Lower leg skin (tissue), 3 donors: ENCODE data around the gene FEZF1.

Source experiments
- POLR2A ChIP-seq, 2 donors: fragments of 450-650 bp; IDR thresholded peaks; one replicate each; pipeline ENCODE4 v1.6.1; 2016 to 2017; ENCODE audit warnings: antibody characterized with exemption in 2 of 2, mild to moderate bottlenecking in 1 of 2, moderate library complexity in 1 of 2
- TF ChIP-seq, protein P1 (sequence below), 3 donors: fragments of 450-650 bp; IDR thresholded peaks; one replicate each; pipeline ENCODE4 v1.5.1; 2016; ENCODE audit warnings: antibody characterized with exemption in 3 of 3, mild to moderate bottlenecking in 3 of 3, moderate library complexity in 2 of 3

GRCh38 chr7:122290476-122290875 is 14.1 kb downstream of the FEZF1 start:
- TF ChIP-seq, protein P1, sequence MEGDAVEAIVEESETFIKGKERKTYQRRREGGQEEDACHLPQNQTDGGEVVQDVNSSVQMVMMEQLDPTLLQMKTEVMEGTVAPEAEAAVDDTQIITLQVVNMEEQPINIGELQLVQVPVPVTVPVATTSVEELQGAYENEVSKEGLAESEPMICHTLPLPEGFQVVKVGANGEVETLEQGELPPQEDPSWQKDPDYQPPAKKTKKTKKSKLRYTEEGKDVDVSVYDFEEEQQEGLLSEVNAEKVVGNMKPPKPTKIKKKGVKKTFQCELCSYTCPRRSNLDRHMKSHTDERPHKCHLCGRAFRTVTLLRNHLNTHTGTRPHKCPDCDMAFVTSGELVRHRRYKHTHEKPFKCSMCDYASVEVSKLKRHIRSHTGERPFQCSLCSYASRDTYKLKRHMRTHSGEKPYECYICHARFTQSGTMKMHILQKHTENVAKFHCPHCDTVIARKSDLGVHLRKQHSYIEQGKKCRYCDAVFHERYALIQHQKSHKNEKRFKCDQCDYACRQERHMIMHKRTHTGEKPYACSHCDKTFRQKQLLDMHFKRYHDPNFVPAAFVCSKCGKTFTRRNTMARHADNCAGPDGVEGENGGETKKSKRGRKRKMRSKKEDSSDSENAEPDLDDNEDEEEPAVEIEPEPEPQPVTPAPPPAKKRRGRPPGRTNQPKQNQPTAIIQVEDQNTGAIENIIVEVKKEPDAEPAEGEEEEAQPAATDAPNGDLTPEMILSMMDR (IDR thresholded peaks at IDR 0.05) = no peak
- TF ChIP-seq POLR2A (IDR thresholded peaks at IDR 0.05) = no peak
